Neutrophil (primary cell): ENCODE measurements around the gene DRD2.

Source experiments
- H3K27ac ChIP-seq: fragments of 200-600 bp; sonication (generic); 2 replicates; pipeline ENCODE4 v1.5.1; 2016; ENCODE audit warnings: mild to moderate bottlenecking, moderate library complexity
- H3K27me3 ChIP-seq: fragments of 200-600 bp; sonication (generic); 2 replicates; pipeline ENCODE4 v1.6.0; 2016; ENCODE audit warnings: mild to moderate bottlenecking
- H3K36me3 ChIP-seq: fragments of 200-600 bp; sonication (generic); 2 replicates; pipeline ENCODE4 v1.5.1; 2017
- H3K4me1 ChIP-seq, 2 experiments: fragments of 200-600 bp in 1 of 2; sonication (generic) in 1 of 2; 1 replicate in 1 of 2; 2 replicates in 1 of 2; pipeline versions ENCODE4 v1.5.1 to v1.6.1; 2013 to 2016; ENCODE audit warnings: low read depth in 1 of 2, low read length in 1 of 2, mild to moderate bottlenecking in 1 of 2, moderate library complexity in 1 of 2; ENCODE audit not compliant: control insufficient read depth in 1 of 2, insufficient read depth in 1 of 2
- H3K4me3 ChIP-seq, 2 experiments: fragments of 200-600 bp in 1 of 2; sonication (generic) in 1 of 2; 1 replicate in 1 of 2; 2 replicates in 1 of 2; pipeline ENCODE4 v1.5.1; 2013 to 2016; ENCODE audit warnings: low read depth in 1 of 2, low read length in 1 of 2, mild to moderate bottlenecking in 1 of 2, moderate library complexity in 1 of 2
- H3K9me3 ChIP-seq: fragments of 200-600 bp; sonication (generic); 2 replicates; pipeline ENCODE4 v1.5.1; 2016
- TF ChIP-seq, protein P1 (sequence below): fragments of 200-600 bp; sonication (generic); IDR thresholded peaks from 2 replicates; pipeline ENCODE4 v1.5.1; 2016; ENCODE audit warnings: antibody characterized with exemption

DRD2 gene

DNA sequence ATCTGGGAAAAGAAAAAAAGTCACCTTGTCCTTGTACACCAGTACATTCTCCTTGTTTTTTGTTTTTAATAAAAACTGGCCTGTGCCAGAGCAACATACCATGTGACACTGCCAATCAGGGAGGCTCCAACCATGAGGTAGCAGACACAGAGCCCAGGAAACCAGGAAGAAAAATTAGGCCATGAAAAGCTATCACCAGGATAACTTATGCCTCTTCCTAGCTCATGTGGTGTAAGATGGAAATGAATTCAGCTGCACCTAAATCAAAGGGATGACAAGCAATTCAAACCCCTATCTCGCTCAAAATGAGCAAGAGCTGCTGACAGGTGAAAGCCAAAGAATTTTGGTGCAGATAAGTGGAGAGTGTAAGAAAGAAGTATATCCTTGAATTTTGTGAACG, 7.7 kb downstream of the DRD2 start:
- no peak overlapping the region for H3K27ac ChIP-seq
- H3K4me1 ChIP-seq, result no peaks in the 10 kb centered on the region
- H3K9me3 ChIP-seq, result no peaks in the 10 kb centered on the region
- TF ChIP-seq, protein P1, sequence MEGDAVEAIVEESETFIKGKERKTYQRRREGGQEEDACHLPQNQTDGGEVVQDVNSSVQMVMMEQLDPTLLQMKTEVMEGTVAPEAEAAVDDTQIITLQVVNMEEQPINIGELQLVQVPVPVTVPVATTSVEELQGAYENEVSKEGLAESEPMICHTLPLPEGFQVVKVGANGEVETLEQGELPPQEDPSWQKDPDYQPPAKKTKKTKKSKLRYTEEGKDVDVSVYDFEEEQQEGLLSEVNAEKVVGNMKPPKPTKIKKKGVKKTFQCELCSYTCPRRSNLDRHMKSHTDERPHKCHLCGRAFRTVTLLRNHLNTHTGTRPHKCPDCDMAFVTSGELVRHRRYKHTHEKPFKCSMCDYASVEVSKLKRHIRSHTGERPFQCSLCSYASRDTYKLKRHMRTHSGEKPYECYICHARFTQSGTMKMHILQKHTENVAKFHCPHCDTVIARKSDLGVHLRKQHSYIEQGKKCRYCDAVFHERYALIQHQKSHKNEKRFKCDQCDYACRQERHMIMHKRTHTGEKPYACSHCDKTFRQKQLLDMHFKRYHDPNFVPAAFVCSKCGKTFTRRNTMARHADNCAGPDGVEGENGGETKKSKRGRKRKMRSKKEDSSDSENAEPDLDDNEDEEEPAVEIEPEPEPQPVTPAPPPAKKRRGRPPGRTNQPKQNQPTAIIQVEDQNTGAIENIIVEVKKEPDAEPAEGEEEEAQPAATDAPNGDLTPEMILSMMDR, result no peak
- H3K4me3 ChIP-seq, result no peak overlapping the region
- no peaks in the 10 kb centered on the region for H3K36me3 ChIP-seq
- H3K27me3 ChIP-seq, result peaks cover 34% of the 10 kb centered on the region

DNA sequence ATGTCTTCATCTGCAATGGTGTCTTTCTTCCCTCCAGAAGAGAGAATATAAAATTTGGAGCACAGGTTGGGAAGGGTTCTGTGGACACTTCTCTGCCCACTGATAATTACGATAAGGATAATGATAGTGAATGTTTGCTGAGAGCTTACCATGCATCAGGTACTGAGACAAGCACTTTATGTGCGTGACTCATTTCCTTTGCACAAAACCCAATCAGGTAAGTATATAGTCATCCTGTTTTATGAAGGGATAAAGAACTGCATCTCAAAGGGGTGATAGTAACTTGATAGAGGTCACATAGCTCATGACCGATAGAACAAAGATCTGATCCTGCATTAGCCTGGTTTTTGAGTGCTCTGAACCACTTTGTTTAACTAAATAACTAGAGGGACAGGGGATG, 9.4 kb downstream of the DRD2 start:
- Histone ChIP-seq H3K27ac (no peak overlapping the region), H3K4me1 (no peaks in the 10 kb centered on the region), H3K9me3 (no peaks in the 10 kb centered on the region), H3K27me3 (peaks cover 17% of the 10 kb centered on the region), H3K4me3 (no peak overlapping the region), H3K36me3 (no peaks in the 10 kb centered on the region)
- TF ChIP-seq, protein P1, result no peak

DNA sequence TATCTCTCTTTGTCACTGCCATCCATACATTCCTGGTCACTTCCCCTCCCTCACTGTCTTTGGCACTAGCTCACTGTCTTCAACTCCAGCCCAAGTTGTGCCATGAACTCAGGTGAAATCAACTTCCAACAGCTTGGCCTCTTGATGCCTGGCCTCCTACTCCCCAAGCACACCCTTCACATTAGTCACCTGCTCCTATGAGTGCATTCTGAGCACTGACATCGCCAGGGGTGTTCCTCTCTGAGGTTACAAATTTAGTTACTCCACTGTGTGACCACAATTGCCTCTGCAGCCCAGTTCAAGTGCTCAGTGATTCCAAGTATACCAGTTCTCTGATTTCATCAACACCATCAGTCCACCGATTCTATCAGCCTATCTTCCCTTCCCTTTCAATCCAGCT, 10.8 kb downstream of the DRD2 start:
- H3K27me3 ChIP-seq, result peaks cover 6% of the 10 kb centered on the region
- TF ChIP-seq, protein P1, result no peak
- no peaks in the 10 kb centered on the region for H3K4me1 ChIP-seq
- H3K9me3 ChIP-seq, result no peaks in the 10 kb centered on the region
- H3K4me3 ChIP-seq, result no peak overlapping the region
- H3K27ac ChIP-seq, result no peak overlapping the region
- H3K36me3 ChIP-seq, result no peaks in the 10 kb centered on the region

DNA sequence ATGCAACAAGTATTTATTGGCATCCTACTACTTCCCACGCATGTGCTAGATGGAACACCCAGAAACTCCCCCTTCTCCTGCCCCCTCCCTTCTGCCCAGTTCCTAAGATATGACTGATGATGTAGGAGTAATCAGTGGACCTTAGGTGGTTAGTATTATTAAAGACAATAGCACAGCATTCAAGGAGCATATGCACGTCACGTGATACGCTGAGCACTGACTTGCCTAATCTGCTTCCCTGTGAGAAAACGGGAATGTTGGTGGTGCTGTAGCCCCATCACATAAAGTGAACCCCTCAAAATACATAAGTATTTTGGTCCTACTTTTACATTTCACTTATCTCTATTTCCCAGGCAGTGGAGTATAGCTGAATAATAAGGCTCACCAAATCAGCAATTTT, 12.4 kb downstream of the DRD2 start:
- Histone ChIP-seq H3K4me3 (no peak overlapping the region), H3K4me1 (no peaks in the 10 kb centered on the region), H3K9me3 (no peaks in the 10 kb centered on the region), H3K36me3 (no peaks in the 10 kb centered on the region), H3K27me3 (peaks cover 1% of the 10 kb centered on the region), H3K27ac (no peak overlapping the region)
- TF ChIP-seq, protein P1, result no peak

DNA sequence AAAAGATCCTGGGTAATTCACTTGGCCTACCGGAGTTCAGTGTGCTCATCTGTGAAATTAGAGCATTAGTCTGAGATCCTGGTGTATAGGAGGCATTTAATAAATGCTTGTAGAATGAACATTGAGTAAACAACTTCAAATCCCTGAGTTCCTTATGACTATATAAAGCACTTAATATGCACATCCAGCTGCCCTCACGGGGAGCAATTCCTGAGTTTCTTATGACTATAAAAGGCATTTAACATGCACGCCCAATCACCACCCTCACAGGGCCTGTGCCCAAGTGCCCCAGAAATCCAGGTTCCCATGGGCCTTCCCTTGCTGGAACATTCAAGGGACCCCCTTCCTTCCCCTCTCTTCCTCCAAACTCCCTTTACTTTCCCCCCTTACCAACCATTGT, 13.6 kb downstream of the DRD2 start:
- Histone ChIP-seq H3K4me3 (no peak overlapping the region), H3K4me1 (no peaks in the 10 kb centered on the region), H3K27me3 (peaks cover 5% of the 10 kb centered on the region), H3K27ac (no peak overlapping the region), H3K9me3 (no peaks in the 10 kb centered on the region), H3K36me3 (no peaks in the 10 kb centered on the region)
- TF ChIP-seq, protein P1, result no peak

DNA sequence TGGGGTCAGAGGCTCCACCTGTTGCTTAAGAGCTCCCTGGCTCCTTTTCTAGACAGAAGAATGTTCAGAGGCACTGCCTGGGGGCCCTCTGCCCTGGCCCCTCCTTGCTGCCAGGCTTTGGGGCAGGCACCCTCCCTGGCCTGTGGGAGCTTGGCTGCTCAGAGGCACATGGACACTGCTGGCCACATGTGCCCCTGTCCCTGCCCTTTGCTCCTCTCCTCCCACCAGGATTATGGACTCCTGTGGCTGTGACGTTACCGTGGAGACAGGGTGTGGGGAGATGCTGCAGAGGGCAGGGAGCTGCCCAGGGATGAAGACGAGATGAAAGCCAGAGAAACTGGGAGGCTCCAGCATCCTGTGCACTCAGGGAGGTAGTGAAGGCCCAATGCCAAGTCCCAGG, 14.7 kb downstream of the DRD2 start:
- H3K4me3 ChIP-seq, result no peak overlapping the region
- peaks cover 11% of the 10 kb centered on the region for H3K27me3 ChIP-seq
- no peak overlapping the region for H3K27ac ChIP-seq
- no peaks in the 10 kb centered on the region for H3K9me3 ChIP-seq
- TF ChIP-seq, protein P1, result no peak
- no peaks in the 10 kb centered on the region for H3K4me1 ChIP-seq
- no peaks in the 10 kb centered on the region for H3K36me3 ChIP-seq
